ENCODE measurements around the gene PITX2.

Gene PITX2

DNA sequence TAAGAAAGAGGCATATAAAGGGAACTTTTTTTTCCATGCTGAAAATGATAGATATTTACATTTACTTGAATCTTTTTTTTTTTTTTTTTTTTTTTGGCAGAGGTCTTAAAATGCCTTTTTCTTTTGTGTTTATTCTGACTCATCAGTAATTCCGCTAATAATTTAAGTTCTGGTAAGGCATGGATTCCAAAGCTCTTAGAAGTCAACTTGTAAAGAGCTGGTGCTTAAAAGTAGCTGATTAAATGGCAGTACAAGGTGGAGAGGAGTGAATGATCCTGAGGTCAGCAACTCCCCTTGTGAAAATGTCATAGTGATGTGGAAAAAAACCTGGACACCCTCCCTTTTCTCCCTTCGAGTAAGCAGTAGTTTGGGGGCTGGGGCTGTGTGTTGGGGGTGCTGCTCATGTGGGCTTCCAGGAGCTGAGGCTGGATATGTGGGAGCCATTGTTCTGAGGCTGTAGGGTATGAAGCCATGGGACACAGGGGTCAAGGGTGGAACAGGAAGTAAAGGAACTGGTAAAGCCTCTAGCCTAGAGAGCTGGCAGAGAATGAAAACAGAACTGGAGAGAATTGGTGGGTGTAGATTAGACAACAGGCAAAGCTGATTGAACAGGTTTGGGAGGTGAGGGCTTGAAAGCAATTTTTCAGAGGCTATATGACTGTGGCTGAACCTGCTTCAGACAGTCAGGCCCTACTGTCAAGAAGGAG, 41.0 kb upstream of the PITX2 start:
- in situ Hi-C loops (cut with MboI; ENCODE audit: low pct_unique_long_range_greater_than_20kb, low sequenced_read_pairs, unreplicated experiment), result no loop called here
- DNase-seq (ENCODE audit: low spot score), result no peak
- TF ChIP-seq, protein P1, sequence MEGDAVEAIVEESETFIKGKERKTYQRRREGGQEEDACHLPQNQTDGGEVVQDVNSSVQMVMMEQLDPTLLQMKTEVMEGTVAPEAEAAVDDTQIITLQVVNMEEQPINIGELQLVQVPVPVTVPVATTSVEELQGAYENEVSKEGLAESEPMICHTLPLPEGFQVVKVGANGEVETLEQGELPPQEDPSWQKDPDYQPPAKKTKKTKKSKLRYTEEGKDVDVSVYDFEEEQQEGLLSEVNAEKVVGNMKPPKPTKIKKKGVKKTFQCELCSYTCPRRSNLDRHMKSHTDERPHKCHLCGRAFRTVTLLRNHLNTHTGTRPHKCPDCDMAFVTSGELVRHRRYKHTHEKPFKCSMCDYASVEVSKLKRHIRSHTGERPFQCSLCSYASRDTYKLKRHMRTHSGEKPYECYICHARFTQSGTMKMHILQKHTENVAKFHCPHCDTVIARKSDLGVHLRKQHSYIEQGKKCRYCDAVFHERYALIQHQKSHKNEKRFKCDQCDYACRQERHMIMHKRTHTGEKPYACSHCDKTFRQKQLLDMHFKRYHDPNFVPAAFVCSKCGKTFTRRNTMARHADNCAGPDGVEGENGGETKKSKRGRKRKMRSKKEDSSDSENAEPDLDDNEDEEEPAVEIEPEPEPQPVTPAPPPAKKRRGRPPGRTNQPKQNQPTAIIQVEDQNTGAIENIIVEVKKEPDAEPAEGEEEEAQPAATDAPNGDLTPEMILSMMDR (IDR thresholded peaks at IDR 0.05; ENCODE audit: extremely low read depth, insufficient read depth, missing control alignments), result no peak

DNA sequence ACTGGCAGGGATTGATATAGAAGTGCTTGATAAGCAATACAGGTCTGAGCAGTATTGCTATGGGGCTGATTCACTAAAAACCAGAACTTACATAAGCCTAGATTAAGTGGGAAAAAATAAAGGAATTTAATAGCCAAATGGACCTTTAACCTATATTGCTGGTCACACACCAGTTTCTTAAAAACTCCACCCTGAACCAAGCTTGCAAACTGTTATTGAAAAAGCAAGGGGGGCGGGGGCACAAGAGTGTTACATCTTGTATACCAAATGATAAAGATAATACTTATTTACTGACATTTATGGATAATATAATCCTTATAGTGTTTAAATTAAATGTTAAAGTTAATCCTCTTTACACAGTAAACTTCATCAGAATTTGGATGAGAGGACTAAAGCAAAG, 40.3 kb upstream of the PITX2 start:
- TF ChIP-seq, protein P1 (IDR thresholded peaks at IDR 0.05; ENCODE audit: extremely low read depth, insufficient read depth, missing control alignments), result no peak
- no peak for DNase-seq (ENCODE audit: low spot score)
- in situ Hi-C loops (cut with MboI; ENCODE audit: low pct_unique_long_range_greater_than_20kb, low sequenced_read_pairs, unreplicated experiment), result no loop called here

DNA sequence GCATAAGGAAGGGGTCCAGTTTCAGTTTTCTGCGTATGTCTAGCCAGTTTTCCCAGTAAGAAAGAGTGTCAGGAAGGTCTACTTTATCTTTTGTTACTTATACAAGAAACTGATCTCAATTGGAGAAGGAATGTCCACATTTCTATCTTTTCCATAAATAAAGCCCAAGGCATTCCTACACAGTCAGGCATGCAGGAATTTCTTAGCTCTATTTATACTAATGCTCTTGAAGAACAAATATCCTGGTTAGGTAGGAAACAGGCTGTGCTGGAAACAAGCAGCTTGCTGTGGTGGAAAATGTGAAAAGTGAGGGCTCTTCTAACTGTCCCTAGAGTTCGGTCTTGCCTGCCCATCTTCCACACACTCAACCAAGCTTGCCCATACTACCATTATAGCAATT, 37.9 kb upstream of the PITX2 start:
- in situ Hi-C loops (cut with MboI; ENCODE audit: low pct_unique_long_range_greater_than_20kb, low sequenced_read_pairs, unreplicated experiment), result no loop called here
- no peak for DNase-seq (ENCODE audit: low spot score)
- TF ChIP-seq, protein P1 (IDR thresholded peaks at IDR 0.05; ENCODE audit: extremely low read depth, insufficient read depth, missing control alignments), result no peak

DNA sequence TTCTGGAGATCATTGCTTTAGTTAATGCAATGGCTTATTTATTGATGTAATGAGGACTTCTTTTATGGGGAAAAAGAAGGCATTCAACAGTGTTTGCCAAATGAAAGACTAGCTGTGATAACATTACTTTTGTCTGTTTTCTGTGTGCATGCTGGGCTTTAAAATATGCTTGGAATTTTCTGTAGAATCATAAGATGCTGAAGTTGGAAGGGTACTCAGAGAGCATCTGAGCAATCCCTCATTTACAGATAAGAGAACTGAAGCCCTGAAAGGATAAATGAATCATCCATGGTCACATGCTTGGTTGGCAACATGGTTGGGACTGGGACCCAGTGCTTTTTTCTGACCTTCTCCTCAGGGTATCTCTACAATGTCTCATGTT, 31.4 kb upstream of the PITX2 start:
- in situ Hi-C loops (cut with MboI; ENCODE audit: low pct_unique_long_range_greater_than_20kb, low sequenced_read_pairs, unreplicated experiment), result no loop called here
- TF ChIP-seq, protein P1 (IDR thresholded peaks at IDR 0.05; ENCODE audit: extremely low read depth, insufficient read depth, missing control alignments), result no peak
- DNase-seq (ENCODE audit: low spot score), result no peak

DNA sequence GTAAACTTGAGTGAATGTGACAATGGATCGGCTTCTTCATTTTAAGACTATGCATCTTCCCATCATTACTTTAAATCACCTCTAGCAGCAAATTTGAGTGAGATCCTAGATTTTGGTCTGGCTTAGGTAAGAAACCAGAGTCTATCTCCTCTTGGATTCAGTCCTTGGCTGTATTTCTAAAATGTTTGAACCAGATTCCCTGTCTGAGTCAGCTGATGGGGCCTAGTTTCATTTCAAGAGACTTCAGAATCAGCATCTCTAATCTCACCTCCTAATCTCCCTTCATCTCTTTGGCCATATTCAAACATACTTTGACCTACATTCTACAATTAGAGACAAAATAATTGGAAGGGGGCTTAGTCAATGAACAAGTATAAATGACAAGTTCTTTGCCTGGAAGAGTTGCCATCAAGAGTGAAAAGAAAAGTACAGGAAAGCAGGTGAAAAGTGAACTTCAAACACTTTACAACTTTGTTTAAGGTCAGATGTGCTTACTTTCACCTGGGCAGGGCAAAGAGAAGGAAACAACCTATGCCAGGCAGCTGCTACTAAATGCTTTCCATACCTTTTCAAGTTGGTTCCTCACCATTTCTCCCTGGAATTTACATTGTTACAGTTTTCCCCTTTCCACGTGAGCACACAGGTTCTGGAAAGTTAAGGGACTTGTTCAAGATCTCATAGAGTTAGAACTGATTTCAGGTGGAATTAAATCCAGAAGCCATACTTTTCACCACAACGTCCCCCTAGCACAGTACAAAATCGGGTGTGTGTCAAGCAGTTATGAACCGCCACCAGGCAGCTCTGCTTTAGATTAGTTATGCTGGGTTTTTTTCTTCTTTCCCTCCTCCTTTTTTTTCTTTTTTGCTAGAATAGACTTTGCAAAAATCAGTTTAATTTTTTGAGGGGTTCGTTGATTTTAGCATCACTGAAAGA, 30.7 kb upstream of the PITX2 start:
- DNase-seq (ENCODE audit: low spot score), result no peak
- in situ Hi-C loops (cut with MboI; ENCODE audit: low pct_unique_long_range_greater_than_20kb, low sequenced_read_pairs, unreplicated experiment), result no loop called here
- TF ChIP-seq, protein P1 (IDR thresholded peaks at IDR 0.05; ENCODE audit: extremely low read depth, insufficient read depth, missing control alignments), result no peak

DNA sequence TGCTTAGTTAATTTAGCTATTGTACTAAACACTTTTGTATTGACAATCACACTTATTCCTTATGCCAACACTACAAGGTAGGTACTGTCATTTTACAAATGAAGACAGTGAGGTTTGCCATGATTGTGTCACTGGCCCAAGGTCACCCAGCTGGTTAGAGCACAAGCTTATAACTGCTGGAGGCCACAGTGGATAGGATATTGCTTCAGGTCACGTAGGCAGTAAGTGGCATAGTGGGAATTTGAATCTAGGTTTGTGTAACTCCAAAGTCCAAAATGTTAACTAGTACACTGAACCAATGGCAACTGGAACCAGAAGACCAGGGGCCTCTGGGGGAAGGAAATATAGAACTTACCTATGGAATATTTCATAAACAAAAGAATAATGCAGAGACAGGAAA, 21.1 kb upstream of the PITX2 start:
- DNase-seq (ENCODE audit: low spot score), result no peak
- in situ Hi-C loops (cut with MboI; ENCODE audit: low pct_unique_long_range_greater_than_20kb, low sequenced_read_pairs, unreplicated experiment), result loop anchor here (25.0 kb wide), 2 partner anchors 318 to 993 kb away; no protein-coding TSS in a partner anchor
- TF ChIP-seq, protein P1 (IDR thresholded peaks at IDR 0.05; ENCODE audit: extremely low read depth, insufficient read depth, missing control alignments), result no peak
